Esophagus muscularis mucosa (tissue), 3 donors: ENCODE data around the gene CDH4.

ENCODE experiments used
- CTCF ChIP-seq, 3 experiments: fragments of 200-600 bp in 2 of 3; fragments of 450-650 bp in 1 of 3; sonication (generic) in 2 of 3; IDR thresholded peaks; one replicate each; pipeline ENCODE4 v1.5.1; 2017 to 2019; ENCODE audit warnings: antibody characterized with exemption in 3 of 3, mild to moderate bottlenecking in 2 of 3, moderate library complexity in 1 of 3
- POLR2AphosphoS5 ChIP-seq, 2 donors: sonication (generic); formaldehyde crosslinking; IDR thresholded peaks; one replicate each; pipeline ENCODE4 v1.6.1; 2017; ENCODE audit warnings: antibody characterized with exemption in 2 of 2

- TF ChIP-seq CTCF (IDR thresholded peaks at IDR 0.05) (no peak), POLR2AphosphoS5 (IDR thresholded peaks at IDR 0.05) (no peak)
These were observed 15.2 kb downstream of the CDH4 start for GRCh38 chr20:61267241-61267640.
